ENCODE measurements around the gene DELE1. TPM values are rescaled to one million over a fixed set of nuclear protein-coding genes. Genes with fewer than 3 reads are reported as not detected.

The DELE1 gene
- total RNA-seq, 2 donors from 2014 or later, result 69.2 to 69.4 TPM

DNA sequence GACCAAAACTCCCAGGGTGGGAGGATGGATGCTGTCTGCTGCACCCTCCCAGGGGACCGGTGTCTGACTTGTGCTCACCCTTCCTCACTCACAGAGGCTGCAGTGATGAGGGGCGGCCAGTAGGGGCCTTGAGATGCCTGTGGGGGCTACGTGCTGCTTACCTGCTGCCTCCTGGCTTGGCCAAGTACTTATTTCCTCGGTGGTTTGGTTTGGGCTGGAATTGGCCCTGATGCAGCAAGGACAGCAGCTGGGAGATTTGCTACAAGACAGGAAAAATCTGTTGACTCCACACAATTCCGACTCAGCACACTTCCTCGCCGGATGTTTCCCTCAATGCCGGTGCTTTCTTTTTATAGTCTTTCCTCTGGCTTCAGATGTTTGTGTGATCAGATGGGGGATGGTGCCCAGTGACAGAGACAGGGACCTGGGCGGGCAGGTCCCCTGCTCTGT is 27.7 kb downstream of the DELE1 start:
- intact Hi-C loops (cut with DNase I), result no loop called here
- Histone ChIP-seq H3K9me3 (no peaks in the 10 kb centered on the region), H3K9ac (ENCODE audit: low read depth in 2 of 2, low read length in 2 of 2) (no peak overlapping the region), H3K4me1 (no peaks in the 10 kb centered on the region), H3K27me3 (no peaks in the 10 kb centered on the region), H3K4me3 (no peak overlapping the region), H3K36me3 (no peaks in the 10 kb centered on the region), H3K27ac (no peak overlapping the region)
- no peak for DNase-seq
- TF ChIP-seq, protein P1, sequence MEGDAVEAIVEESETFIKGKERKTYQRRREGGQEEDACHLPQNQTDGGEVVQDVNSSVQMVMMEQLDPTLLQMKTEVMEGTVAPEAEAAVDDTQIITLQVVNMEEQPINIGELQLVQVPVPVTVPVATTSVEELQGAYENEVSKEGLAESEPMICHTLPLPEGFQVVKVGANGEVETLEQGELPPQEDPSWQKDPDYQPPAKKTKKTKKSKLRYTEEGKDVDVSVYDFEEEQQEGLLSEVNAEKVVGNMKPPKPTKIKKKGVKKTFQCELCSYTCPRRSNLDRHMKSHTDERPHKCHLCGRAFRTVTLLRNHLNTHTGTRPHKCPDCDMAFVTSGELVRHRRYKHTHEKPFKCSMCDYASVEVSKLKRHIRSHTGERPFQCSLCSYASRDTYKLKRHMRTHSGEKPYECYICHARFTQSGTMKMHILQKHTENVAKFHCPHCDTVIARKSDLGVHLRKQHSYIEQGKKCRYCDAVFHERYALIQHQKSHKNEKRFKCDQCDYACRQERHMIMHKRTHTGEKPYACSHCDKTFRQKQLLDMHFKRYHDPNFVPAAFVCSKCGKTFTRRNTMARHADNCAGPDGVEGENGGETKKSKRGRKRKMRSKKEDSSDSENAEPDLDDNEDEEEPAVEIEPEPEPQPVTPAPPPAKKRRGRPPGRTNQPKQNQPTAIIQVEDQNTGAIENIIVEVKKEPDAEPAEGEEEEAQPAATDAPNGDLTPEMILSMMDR (IDR thresholded peaks at IDR 0.05), result no peak

DNA sequence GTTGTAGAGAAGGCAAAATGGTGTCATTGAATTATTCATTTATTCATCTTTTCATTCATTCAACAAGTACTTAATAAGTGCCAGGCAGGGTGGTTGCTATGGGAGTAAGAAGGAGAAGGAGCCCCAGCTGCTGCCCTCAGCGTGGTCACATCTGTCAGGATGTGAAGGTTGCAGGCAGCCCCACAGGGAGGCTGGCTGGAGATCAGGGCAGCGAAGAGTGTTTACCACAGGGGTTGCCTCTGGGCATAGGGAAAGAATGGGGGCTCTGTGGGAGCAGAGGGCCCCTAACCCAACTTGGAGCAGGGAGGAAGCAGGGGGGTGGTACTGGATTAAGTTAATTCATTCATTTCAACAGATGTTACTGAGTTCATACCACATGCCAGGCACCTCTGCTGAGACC is 28.3 kb downstream of the DELE1 start:
- intact Hi-C loops (cut with DNase I), result no loop called here
- H3K27me3 ChIP-seq, result no peaks in the 10 kb centered on the region
- no peaks in the 10 kb centered on the region for H3K4me1 ChIP-seq
- H3K9ac ChIP-seq (ENCODE audit: low read depth in 2 of 2, low read length in 2 of 2), result no peak overlapping the region
- H3K27ac ChIP-seq, result no peak overlapping the region
- H3K4me3 ChIP-seq, result no peak overlapping the region
- no peak for DNase-seq
- no peaks in the 10 kb centered on the region for H3K9me3 ChIP-seq
- no peaks in the 10 kb centered on the region for H3K36me3 ChIP-seq
- TF ChIP-seq, protein P1 (IDR thresholded peaks at IDR 0.05), result no peak

DNA sequence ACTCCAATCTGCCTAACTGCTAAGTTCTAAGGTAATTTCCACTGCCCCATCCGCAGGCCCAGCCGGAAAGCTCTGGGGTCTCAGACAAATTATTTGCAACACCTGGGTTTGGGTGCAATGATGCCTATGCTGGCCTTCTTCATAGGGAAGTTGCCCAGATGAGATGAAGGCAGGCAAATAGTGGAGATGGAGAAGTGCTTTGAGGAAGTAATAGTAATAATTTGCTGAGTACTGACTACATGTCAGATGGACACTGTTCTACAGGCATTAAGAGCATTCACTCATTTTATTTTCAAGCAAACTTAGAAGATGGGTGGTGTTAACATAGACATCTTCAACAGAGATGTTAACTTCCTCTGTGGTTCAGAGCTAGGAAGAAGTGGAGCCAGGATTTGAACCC is 30.5 kb downstream of the DELE1 start:
- intact Hi-C loops (cut with DNase I), result no loop called here

GRCh38 chr5:141957367-141957996 is 33.8 kb downstream of the DELE1 start:
- intact Hi-C loops (cut with DNase I), result no loop called here
- no peak for DNase-seq
- no peak overlapping the region for H3K27ac ChIP-seq
- no peaks in the 10 kb centered on the region for H3K9me3 ChIP-seq
- no peaks in the 10 kb centered on the region for H3K4me1 ChIP-seq
- H3K9ac ChIP-seq (ENCODE audit: low read depth in 2 of 2, low read length in 2 of 2), result peak overlapping the region in 1 of 2 donors; percentile 12
- TF ChIP-seq, protein P1 (IDR thresholded peaks at IDR 0.05), result no peak
- H3K4me3 ChIP-seq, result no peak overlapping the region
- no peaks in the 10 kb centered on the region for H3K27me3 ChIP-seq
- H3K36me3 ChIP-seq, result no peaks in the 10 kb centered on the region

More for the DNA sequence above, 30.5 kb downstream of the DELE1 start:
- Histone ChIP-seq H3K9me3 (no peaks in the 10 kb centered on the region), H3K4me1 (no peaks in the 10 kb centered on the region), H3K9ac (ENCODE audit: low read depth in 2 of 2, low read length in 2 of 2) (no peak overlapping the region), H3K36me3 (no peaks in the 10 kb centered on the region), H3K27me3 (no peaks in the 10 kb centered on the region), H3K4me3 (no peak overlapping the region), H3K27ac (no peak overlapping the region)
- TF ChIP-seq, protein P1 (IDR thresholded peaks at IDR 0.05), result no peak
- DNase-seq, result no peak

GRCh38 chr5:141958113-141958512 is 34.4 kb downstream of the DELE1 start, which contains the start of gene PCDH12:
PCDH12 (minus strand) TSS chr5:141958202; CDS start chr5:141957851, 351 bp downstream.
- Histone ChIP-seq H3K9ac (ENCODE audit: low read depth in 2 of 2, low read length in 2 of 2) (peak within 1 kb of the TSS in 1 of 2 donors; percentile 12), H3K4me3 (no peak within 1 kb of the TSS), H3K27ac (no peak within 1 kb of the TSS), H3K36me3 (no peaks in the 10 kb centered on the region), H3K27me3 (no peaks in the 10 kb centered on the region), H3K9me3 (no peaks in the 10 kb centered on the region), H3K4me1 (no peaks in the 10 kb centered on the region)
- DNase-seq, result no peak
- intact Hi-C loops (cut with DNase I), result no loop called here
- TF ChIP-seq, protein P1 (IDR thresholded peaks at IDR 0.05), result no peak

Measured in colonic mucosa (tissue), 4 donors.